Peyer's patch (tissue), 4 donors: ENCODE data around the gene CSMD2. TPM values are rescaled to one million over a fixed set of nuclear protein-coding genes. Genes with fewer than 3 reads are reported as not detected.

ENCODE experiments used
- DNase-seq, 3 donors: peaks; one replicate each; pipeline ENCODE4 v3.0.0-alpha.2; 2017 to 2019
- H3K27ac ChIP-seq, 4 donors: fragments of 200-600 bp; sonication (generic); one replicate each; pipeline ENCODE4 v1.5.1; 2016 to 2019
- H3K27me3 ChIP-seq, 2 donors: fragments of 200-600 bp; sonication (generic); one replicate each; pipeline ENCODE4 v1.5.1; 2019
- H3K36me3 ChIP-seq, 3 donors: fragments of 200-600 bp; sonication (generic); one replicate each; pipeline ENCODE4 v1.5.1; 2016 to 2019
- H3K4me1 ChIP-seq, 4 donors: fragments of 200-600 bp; sonication (generic); one replicate each; pipeline ENCODE4 v1.5.1; 2016 to 2019
- H3K4me3 ChIP-seq, 4 donors: fragments of 200-600 bp; sonication (generic); 1 replicate in 3 of 4; 2 replicates in 1 of 4; pipeline ENCODE4 v1.5.1; 2016 to 2019; ENCODE audit warnings: mild to moderate bottlenecking in 1 of 4
- H3K9me3 ChIP-seq, 4 donors: fragments of 200-600 bp; sonication (generic); one replicate each; pipeline ENCODE4 v1.5.1; 2016 to 2019; ENCODE audit warnings: mild to moderate bottlenecking in 1 of 4
- CTCF ChIP-seq, 6 experiments: fragments of 450-650 bp in 4 of 6; fragments of 200-600 bp in 2 of 6; sonication (generic) in 1 of 6; IDR thresholded peaks; one replicate each; pipeline ENCODE4 v1.5.1; 2017 to 2019; ENCODE audit warnings: antibody characterized with exemption in 6 of 6, mild to moderate bottlenecking in 3 of 6, moderate library complexity in 1 of 6
- POLR2A ChIP-seq, 2 donors: fragments of 450-650 bp; IDR thresholded peaks; one replicate each; pipeline ENCODE4 v1.5.1; 2017; ENCODE audit warnings: antibody characterized with exemption in 2 of 2, mild to moderate bottlenecking in 2 of 2, moderate library complexity in 2 of 2
- total RNA-seq, 4 donors: library from RNA; depleted of rRNA; stranded (reverse); fragments of >200 nt; gene quantifications; one replicate each; pipeline ENCODE4 v1.1.0, GENCODE V29; 2016

CSMD2 gene
- total RNA-seq, 4 donors from 2014 or later, result under 0.01 to 1.2 (median 0.70) TPM

- H3K27ac ChIP-seq, result no peak overlapping the region
- TF ChIP-seq POLR2A (IDR thresholded peaks at IDR 0.05), result no peak
- TF ChIP-seq CTCF (IDR thresholded peaks at IDR 0.05), result no peak
- H3K4me1 ChIP-seq, result no peaks in the 10 kb centered on the region
- no peak for DNase-seq
- no peaks in the 10 kb centered on the region for H3K27me3 ChIP-seq
- H3K36me3 ChIP-seq, result no peaks in the 10 kb centered on the region
- H3K9me3 ChIP-seq, result no peaks in the 10 kb centered on the region
- H3K4me3 ChIP-seq, result no peak overlapping the region
Observed at GRCh38 chr1:33624261-33624990, 540.6 kb downstream of the CSMD2 start.

- no peak for DNase-seq
- no peaks in the 10 kb centered on the region for H3K27me3 ChIP-seq
- H3K27ac ChIP-seq, result no peak overlapping the region
- no peaks in the 10 kb centered on the region for H3K9me3 ChIP-seq
- no peaks in the 10 kb centered on the region for H3K4me1 ChIP-seq
- TF ChIP-seq POLR2A (IDR thresholded peaks at IDR 0.05) (no peak), CTCF (IDR thresholded peaks at IDR 0.05) (no peak)
- no peak overlapping the region for H3K4me3 ChIP-seq
- H3K36me3 ChIP-seq, result no peaks in the 10 kb centered on the region
Observed at GRCh38 chr1:33623811-33624210, 541.2 kb downstream of the CSMD2 start.

GRCh38 chr1:33622757-33623156, 542.3 kb downstream of the CSMD2 start:
- H3K36me3 ChIP-seq, result no peaks in the 10 kb centered on the region
- no peak overlapping the region for H3K4me3 ChIP-seq
- TF ChIP-seq POLR2A (IDR thresholded peaks at IDR 0.05), result no peak
- no peak for TF ChIP-seq CTCF (IDR thresholded peaks at IDR 0.05)
- no peaks in the 10 kb centered on the region for H3K4me1 ChIP-seq
- H3K27me3 ChIP-seq, result no peaks in the 10 kb centered on the region
- no peaks in the 10 kb centered on the region for H3K9me3 ChIP-seq
- DNase-seq, result no peak
- H3K27ac ChIP-seq, result no peak overlapping the region

GRCh38 chr1:33618636-33619035, 546.4 kb downstream of the CSMD2 start:
- Histone ChIP-seq H3K4me3 (no peak overlapping the region), H3K27ac (no peak overlapping the region), H3K4me1 (no peaks in the 10 kb centered on the region), H3K9me3 (no peaks in the 10 kb centered on the region), H3K36me3 (no peaks in the 10 kb centered on the region), H3K27me3 (no peaks in the 10 kb centered on the region)
- DNase-seq, result no peak
- no peak for TF ChIP-seq CTCF (IDR thresholded peaks at IDR 0.05)
- no peak for TF ChIP-seq POLR2A (IDR thresholded peaks at IDR 0.05)

GRCh38 chr1:33617451-33617850, 547.6 kb downstream of the CSMD2 start:
- H3K27ac ChIP-seq, result no peak overlapping the region
- H3K4me1 ChIP-seq, result no peaks in the 10 kb centered on the region
- DNase-seq, result no peak
- no peak overlapping the region for H3K4me3 ChIP-seq
- no peaks in the 10 kb centered on the region for H3K27me3 ChIP-seq
- TF ChIP-seq POLR2A (IDR thresholded peaks at IDR 0.05) (no peak), CTCF (IDR thresholded peaks at IDR 0.05) (no peak)
- H3K9me3 ChIP-seq, result no peaks in the 10 kb centered on the region
- no peaks in the 10 kb centered on the region for H3K36me3 ChIP-seq
